ENCODE results near the gene CDH7. TPM values are rescaled to one million over a fixed set of nuclear protein-coding genes. Genes with fewer than 3 reads are reported as not detected.

The CDH7 gene
- total and polyA plus RNA-seq, 2 of the 13 experiments (the other 11 are each of a cell fraction or from before 2014, with no cell fraction given), result not detected

DNA sequence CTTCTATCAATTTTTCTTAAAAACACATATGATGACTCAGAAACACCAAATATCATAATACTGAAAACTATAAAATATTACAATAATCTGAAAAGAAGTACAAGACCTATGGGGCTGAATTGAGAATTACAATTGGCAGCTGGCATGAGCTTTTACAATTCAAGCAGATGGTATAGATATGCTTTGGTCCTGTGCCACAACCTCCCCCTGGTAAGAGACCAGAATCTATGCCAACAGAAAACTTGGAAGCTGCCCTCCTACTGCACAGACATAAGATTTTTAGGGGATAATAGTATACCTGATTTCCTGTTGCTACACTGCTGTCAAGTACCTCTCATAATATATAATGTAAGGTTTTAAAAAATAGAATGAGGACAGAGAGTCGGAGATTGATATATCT is 46.8 kb upstream of the CDH7 start (continued):
- TF ChIP-seq, protein P1, sequence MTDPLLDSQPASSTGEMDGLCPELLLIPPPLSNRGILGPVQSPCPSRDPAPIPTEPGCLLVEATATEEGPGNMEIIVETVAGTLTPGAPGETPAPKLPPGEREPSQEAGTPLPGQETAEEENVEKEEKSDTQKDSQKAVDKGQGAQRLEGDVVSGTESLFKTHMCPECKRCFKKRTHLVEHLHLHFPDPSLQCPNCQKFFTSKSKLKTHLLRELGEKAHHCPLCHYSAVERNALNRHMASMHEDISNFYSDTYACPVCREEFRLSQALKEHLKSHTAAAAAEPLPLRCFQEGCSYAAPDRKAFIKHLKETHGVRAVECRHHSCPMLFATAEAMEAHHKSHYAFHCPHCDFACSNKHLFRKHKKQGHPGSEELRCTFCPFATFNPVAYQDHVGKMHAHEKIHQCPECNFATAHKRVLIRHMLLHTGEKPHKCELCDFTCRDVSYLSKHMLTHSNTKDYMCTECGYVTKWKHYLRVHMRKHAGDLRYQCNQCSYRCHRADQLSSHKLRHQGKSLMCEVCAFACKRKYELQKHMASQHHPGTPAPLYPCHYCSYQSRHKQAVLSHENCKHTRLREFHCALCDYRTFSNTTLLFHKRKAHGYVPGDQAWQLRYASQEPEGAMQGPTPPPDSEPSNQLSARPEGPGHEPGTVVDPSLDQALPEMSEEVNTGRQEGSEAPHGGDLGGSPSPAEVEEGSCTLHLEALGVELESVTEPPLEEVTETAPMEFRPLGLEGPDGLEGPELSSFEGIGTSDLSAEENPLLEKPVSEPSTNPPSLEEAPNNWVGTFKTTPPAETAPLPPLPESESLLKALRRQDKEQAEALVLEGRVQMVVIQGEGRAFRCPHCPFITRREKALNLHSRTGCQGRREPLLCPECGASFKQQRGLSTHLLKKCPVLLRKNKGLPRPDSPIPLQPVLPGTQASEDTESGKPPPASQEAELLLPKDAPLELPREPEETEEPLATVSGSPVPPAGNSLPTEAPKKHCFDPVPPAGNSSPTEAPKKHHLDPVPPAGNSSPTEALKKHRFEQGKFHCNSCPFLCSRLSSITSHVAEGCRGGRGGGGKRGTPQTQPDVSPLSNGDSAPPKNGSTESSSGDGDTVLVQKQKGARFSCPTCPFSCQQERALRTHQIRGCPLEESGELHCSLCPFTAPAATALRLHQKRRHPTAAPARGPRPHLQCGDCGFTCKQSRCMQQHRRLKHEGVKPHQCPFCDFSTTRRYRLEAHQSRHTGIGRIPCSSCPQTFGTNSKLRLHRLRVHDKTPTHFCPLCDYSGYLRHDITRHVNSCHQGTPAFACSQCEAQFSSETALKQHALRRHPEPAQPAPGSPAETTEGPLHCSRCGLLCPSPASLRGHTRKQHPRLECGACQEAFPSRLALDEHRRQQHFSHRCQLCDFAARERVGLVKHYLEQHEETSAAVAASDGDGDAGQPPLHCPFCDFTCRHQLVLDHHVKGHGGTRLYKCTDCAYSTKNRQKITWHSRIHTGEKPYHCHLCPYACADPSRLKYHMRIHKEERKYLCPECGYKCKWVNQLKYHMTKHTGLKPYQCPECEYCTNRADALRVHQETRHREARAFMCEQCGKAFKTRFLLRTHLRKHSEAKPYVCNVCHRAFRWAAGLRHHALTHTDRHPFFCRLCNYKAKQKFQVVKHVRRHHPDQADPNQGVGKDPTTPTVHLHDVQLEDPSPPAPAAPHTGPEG (CRISPR knock-in tag; IDR thresholded peaks at IDR 0.05), result no peak
- TF ChIP-seq ZNF468 (CRISPR knock-in tag; IDR thresholded peaks at IDR 0.05), result no peak
- TF ChIP-seq, protein P2, sequence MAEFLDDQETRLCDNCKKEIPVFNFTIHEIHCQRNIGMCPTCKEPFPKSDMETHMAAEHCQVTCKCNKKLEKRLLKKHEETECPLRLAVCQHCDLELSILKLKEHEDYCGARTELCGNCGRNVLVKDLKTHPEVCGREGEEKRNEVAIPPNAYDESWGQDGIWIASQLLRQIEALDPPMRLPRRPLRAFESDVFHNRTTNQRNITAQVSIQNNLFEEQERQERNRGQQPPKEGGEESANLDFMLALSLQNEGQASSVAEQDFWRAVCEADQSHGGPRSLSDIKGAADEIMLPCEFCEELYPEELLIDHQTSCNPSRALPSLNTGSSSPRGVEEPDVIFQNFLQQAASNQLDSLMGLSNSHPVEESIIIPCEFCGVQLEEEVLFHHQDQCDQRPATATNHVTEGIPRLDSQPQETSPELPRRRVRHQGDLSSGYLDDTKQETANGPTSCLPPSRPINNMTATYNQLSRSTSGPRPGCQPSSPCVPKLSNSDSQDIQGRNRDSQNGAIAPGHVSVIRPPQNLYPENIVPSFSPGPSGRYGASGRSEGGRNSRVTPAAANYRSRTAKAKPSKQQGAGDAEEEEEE (CRISPR knock-in tag; IDR thresholded peaks at IDR 0.05; ENCODE audit: borderline replicate concordance), result no peak
- no peak for TF ChIP-seq ZNF773 (CRISPR knock-in tag; IDR thresholded peaks at IDR 0.05; ENCODE audit: borderline replicate concordance)
- TF ChIP-seq, protein P3, sequence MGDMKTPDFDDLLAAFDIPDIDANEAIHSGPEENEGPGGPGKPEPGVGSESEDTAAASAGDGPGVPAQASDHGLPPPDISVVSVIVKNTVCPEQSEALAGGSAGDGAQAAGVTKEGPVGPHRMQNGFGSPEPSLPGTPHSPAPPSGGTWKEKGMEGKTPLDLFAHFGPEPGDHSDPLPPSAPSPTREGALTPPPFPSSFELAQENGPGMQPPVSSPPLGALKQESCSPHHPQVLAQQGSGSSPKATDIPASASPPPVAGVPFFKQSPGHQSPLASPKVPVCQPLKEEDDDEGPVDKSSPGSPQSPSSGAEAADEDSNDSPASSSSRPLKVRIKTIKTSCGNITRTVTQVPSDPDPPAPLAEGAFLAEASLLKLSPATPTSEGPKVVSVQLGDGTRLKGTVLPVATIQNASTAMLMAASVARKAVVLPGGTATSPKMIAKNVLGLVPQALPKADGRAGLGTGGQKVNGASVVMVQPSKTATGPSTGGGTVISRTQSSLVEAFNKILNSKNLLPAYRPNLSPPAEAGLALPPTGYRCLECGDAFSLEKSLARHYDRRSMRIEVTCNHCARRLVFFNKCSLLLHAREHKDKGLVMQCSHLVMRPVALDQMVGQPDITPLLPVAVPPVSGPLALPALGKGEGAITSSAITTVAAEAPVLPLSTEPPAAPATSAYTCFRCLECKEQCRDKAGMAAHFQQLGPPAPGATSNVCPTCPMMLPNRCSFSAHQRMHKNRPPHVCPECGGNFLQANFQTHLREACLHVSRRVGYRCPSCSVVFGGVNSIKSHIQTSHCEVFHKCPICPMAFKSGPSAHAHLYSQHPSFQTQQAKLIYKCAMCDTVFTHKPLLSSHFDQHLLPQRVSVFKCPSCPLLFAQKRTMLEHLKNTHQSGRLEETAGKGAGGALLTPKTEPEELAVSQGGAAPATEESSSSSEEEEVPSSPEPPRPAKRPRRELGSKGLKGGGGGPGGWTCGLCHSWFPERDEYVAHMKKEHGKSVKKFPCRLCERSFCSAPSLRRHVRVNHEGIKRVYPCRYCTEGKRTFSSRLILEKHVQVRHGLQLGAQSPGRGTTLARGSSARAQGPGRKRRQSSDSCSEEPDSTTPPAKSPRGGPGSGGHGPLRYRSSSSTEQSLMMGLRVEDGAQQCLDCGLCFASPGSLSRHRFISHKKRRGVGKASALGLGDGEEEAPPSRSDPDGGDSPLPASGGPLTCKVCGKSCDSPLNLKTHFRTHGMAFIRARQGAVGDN (CRISPR knock-in tag; IDR thresholded peaks at IDR 0.05), result no peak
- no peak for TF ChIP-seq KLF15 (CRISPR knock-in tag; IDR thresholded peaks at IDR 0.05; ENCODE audit: borderline replicate concordance)
- TF ChIP-seq KDM4B (CRISPR knock-in tag; IDR thresholded peaks at IDR 0.05), result no peak
- TF ChIP-seq, protein P4, sequence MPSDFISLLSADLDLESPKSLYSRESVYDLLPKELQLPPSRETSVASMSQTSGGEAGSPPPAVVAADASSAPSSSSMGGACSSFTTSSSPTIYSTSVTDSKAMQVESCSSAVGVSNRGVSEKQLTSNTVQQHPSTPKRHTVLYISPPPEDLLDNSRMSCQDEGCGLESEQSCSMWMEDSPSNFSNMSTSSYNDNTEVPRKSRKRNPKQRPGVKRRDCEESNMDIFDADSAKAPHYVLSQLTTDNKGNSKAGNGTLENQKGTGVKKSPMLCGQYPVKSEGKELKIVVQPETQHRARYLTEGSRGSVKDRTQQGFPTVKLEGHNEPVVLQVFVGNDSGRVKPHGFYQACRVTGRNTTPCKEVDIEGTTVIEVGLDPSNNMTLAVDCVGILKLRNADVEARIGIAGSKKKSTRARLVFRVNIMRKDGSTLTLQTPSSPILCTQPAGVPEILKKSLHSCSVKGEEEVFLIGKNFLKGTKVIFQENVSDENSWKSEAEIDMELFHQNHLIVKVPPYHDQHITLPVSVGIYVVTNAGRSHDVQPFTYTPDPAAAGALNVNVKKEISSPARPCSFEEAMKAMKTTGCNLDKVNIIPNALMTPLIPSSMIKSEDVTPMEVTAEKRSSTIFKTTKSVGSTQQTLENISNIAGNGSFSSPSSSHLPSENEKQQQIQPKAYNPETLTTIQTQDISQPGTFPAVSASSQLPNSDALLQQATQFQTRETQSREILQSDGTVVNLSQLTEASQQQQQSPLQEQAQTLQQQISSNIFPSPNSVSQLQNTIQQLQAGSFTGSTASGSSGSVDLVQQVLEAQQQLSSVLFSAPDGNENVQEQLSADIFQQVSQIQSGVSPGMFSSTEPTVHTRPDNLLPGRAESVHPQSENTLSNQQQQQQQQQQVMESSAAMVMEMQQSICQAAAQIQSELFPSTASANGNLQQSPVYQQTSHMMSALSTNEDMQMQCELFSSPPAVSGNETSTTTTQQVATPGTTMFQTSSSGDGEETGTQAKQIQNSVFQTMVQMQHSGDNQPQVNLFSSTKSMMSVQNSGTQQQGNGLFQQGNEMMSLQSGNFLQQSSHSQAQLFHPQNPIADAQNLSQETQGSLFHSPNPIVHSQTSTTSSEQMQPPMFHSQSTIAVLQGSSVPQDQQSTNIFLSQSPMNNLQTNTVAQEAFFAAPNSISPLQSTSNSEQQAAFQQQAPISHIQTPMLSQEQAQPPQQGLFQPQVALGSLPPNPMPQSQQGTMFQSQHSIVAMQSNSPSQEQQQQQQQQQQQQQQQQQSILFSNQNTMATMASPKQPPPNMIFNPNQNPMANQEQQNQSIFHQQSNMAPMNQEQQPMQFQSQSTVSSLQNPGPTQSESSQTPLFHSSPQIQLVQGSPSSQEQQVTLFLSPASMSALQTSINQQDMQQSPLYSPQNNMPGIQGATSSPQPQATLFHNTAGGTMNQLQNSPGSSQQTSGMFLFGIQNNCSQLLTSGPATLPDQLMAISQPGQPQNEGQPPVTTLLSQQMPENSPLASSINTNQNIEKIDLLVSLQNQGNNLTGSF (CRISPR knock-in tag; IDR thresholded peaks at IDR 0.05), result no peak
- TF ChIP-seq RNF2 (conservative IDR thresholded peaks at IDR 0.05; ENCODE audit: low read depth), result no peak
- TF ChIP-seq, protein P5, sequence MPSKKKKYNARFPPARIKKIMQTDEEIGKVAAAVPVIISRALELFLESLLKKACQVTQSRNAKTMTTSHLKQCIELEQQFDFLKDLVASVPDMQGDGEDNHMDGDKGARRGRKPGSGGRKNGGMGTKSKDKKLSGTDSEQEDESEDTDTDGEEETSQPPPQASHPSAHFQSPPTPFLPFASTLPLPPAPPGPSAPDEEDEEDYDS (CRISPR knock-in tag; IDR thresholded peaks at IDR 0.05), result no peak
- no peak for TF ChIP-seq ZFX (CRISPR knock-in tag; IDR thresholded peaks at IDR 0.05; ENCODE audit: low read depth)

Data from HepG2 (cell line).